ENCODE results near the gene C10orf53.

GRCh38 chr10:49647554-49647953 lies 31.9 kb upstream of the C10orf53 start:
- TF ChIP-seq JUN (CRISPR knock-in tag; IDR thresholded peaks at IDR 0.05) (no peak), ZNF423 (CRISPR knock-in tag; IDR thresholded peaks at IDR 0.05) (no peak)

All from WTC11 (cell line).